MM.1S (cell line): Measurements from ENCODE around the gene RIC1.

Experiments used
- DNase-seq: peaks from one replicate; pipeline ENCODE4 v3.0.0-alpha.2; 2015
- H2AFZ ChIP-seq: fragments of 300-600 bp; sonication (generic); 2 replicates; pipeline ENCODE4 v1.6.0; 2016; ENCODE audit warnings: antibody characterized with exemption, low read length
- H3F3A ChIP-seq: fragments of 300-600 bp; sonication (generic); 2 replicates; pipeline ENCODE4 v1.6.1; 2016; ENCODE audit warnings: mild to moderate bottlenecking, antibody characterized with exemption, low read length, moderate library complexity, mixed read lengths; ENCODE audit not compliant: insufficient read depth
- H3K27ac ChIP-seq: fragments of 300-600 bp; sonication (generic); 2 replicates; pipeline ENCODE4 v1.5.1; 2016; ENCODE audit warnings: mild to moderate bottlenecking, low read length
- H3K27me3 ChIP-seq: fragments of 300-600 bp; sonication (generic); replicated peaks from 2 replicates; pipeline ENCODE4 v1.6.0; 2016; ENCODE audit warnings: low read length; ENCODE audit not compliant: insufficient read depth
- H3K36me3 ChIP-seq: fragments of 300-600 bp; sonication (generic); replicated peaks from 2 replicates; pipeline ENCODE4 v1.6.1; 2016; ENCODE audit warnings: mild to moderate bottlenecking, low read length, mixed read lengths; ENCODE audit not compliant: insufficient read depth
- H3K4me1 ChIP-seq: fragments of 300-600 bp; sonication (generic); 2 replicates; pipeline ENCODE4 v1.6.1; 2016; ENCODE audit warnings: low read length, mixed read lengths
- H3K4me2 ChIP-seq: fragments of 300-600 bp; sonication (generic); 2 replicates; pipeline ENCODE4 v1.6.0; 2016; ENCODE audit warnings: low read depth, low read length
- H3K4me3 ChIP-seq: fragments of 300-600 bp; sonication (generic); 2 replicates; pipeline ENCODE4 v1.5.1; 2016; ENCODE audit warnings: low read length, mixed read lengths
- H3K79me2 ChIP-seq: fragments of 300-600 bp; sonication (generic); 2 replicates; pipeline ENCODE4 v1.6.1; 2016; ENCODE audit warnings: mixed run types, low read length, mixed read lengths
- H3K9ac ChIP-seq: fragments of 300-600 bp; sonication (generic); 2 replicates; pipeline ENCODE4 v1.6.1; 2016; ENCODE audit warnings: low read length, mixed read lengths
- H3K9me2 ChIP-seq: fragments of 300-600 bp; sonication (generic); replicated peaks from 2 replicates; pipeline ENCODE4 v1.6.1; 2016; ENCODE audit warnings: mild to moderate bottlenecking, low read length, mixed read lengths; ENCODE audit not compliant: insufficient read depth
- H3K9me3 ChIP-seq: fragments of 300-600 bp; sonication (generic); replicated peaks from 2 replicates; pipeline ENCODE4 v1.6.1; 2016; ENCODE audit warnings: mild to moderate bottlenecking, low read length, mixed read lengths; ENCODE audit not compliant: insufficient read depth
- H4K20me1 ChIP-seq: fragments of 300-600 bp; sonication (generic); 2 replicates; pipeline ENCODE4 v1.6.1; 2016; ENCODE audit warnings: mild to moderate bottlenecking, low read length, moderate library complexity, mixed read lengths; ENCODE audit not compliant: insufficient read depth
- EZH2 ChIP-seq: fragments of 300-600 bp; sonication (generic); optimal IDR thresholded peaks from 2 replicates; pipeline ENCODE3; 2017; ENCODE audit warnings: low read depth, mild to moderate bottlenecking, antibody characterized with exemption, low read length, mixed read lengths
- EZH2phosphoT487 ChIP-seq: fragments of 300-600 bp; sonication (generic); IDR thresholded peaks from 2 replicates; pipeline ENCODE4 v1.6.1; 2018; ENCODE audit warnings: antibody characterized with exemption, low read length
- TF ChIP-seq, protein P1 (sequence below): fragments of 300-600 bp; sonication (generic); IDR thresholded peaks from 2 replicates; pipeline ENCODE4 v1.5.1; 2016; ENCODE audit warnings: antibody characterized with exemption, low read length, mixed read lengths

Gene RIC1

GRCh38 chr9:5644501-5644900, 15.6 kb downstream of the RIC1 start:
- no peak overlapping the region for H3K4me2 ChIP-seq

GRCh38 chr9:5646116-5646515, 17.2 kb downstream of the RIC1 start:
- TF ChIP-seq EZH2phosphoT487 (no peak), EZH2 (no peak)
- TF ChIP-seq, protein P1, sequence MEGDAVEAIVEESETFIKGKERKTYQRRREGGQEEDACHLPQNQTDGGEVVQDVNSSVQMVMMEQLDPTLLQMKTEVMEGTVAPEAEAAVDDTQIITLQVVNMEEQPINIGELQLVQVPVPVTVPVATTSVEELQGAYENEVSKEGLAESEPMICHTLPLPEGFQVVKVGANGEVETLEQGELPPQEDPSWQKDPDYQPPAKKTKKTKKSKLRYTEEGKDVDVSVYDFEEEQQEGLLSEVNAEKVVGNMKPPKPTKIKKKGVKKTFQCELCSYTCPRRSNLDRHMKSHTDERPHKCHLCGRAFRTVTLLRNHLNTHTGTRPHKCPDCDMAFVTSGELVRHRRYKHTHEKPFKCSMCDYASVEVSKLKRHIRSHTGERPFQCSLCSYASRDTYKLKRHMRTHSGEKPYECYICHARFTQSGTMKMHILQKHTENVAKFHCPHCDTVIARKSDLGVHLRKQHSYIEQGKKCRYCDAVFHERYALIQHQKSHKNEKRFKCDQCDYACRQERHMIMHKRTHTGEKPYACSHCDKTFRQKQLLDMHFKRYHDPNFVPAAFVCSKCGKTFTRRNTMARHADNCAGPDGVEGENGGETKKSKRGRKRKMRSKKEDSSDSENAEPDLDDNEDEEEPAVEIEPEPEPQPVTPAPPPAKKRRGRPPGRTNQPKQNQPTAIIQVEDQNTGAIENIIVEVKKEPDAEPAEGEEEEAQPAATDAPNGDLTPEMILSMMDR, result no peak
- peaks cover 7% of the 10 kb centered on the region; the same call in 1 of the 2 replicates for H4K20me1 ChIP-seq
- no peak overlapping the region for H2AFZ ChIP-seq
- H3K9me3 ChIP-seq, result no peaks in the 10 kb centered on the region
- no peak overlapping the region for H3K9ac ChIP-seq
- no peaks in the 10 kb centered on the region for H3K27me3 ChIP-seq
- H3K4me3 ChIP-seq, result no peak overlapping the region
- DNase-seq, result no peak
- no peaks in the 10 kb centered on the region for H3K9me2 ChIP-seq
- H3K4me2 ChIP-seq, result no peak overlapping the region
- H3F3A ChIP-seq, result no peaks in the 10 kb centered on the region
- H3K27ac ChIP-seq, result no peak overlapping the region
- H3K4me1 ChIP-seq, result no peaks in the 10 kb centered on the region
- peaks cover 100% of the 10 kb centered on the region for H3K79me2 ChIP-seq
- no peaks in the 10 kb centered on the region for H3K36me3 ChIP-seq

More at GRCh38 chr9:5644501-5644900, 15.6 kb downstream of the RIC1 start:
- H3K4me1 ChIP-seq, result no peaks in the 10 kb centered on the region
- H3K9ac ChIP-seq, result no peak overlapping the region
- H3K27me3 ChIP-seq, result no peaks in the 10 kb centered on the region
- no peak overlapping the region for H3K27ac ChIP-seq
- H2AFZ ChIP-seq, result no peak overlapping the region
- peaks cover 100% of the 10 kb centered on the region for H3K79me2 ChIP-seq
- H3K9me3 ChIP-seq, result no peaks in the 10 kb centered on the region
- H3K9me2 ChIP-seq, result no peaks in the 10 kb centered on the region
- TF ChIP-seq, protein P1, result no peak
- no peak overlapping the region for H3K4me3 ChIP-seq
- no peaks in the 10 kb centered on the region for H3F3A ChIP-seq
- H3K36me3 ChIP-seq, result no peaks in the 10 kb centered on the region
- no peak for DNase-seq
- H4K20me1 ChIP-seq, result peaks cover 7% of the 10 kb centered on the region; the same call in 1 of the 2 replicates

DNA sequence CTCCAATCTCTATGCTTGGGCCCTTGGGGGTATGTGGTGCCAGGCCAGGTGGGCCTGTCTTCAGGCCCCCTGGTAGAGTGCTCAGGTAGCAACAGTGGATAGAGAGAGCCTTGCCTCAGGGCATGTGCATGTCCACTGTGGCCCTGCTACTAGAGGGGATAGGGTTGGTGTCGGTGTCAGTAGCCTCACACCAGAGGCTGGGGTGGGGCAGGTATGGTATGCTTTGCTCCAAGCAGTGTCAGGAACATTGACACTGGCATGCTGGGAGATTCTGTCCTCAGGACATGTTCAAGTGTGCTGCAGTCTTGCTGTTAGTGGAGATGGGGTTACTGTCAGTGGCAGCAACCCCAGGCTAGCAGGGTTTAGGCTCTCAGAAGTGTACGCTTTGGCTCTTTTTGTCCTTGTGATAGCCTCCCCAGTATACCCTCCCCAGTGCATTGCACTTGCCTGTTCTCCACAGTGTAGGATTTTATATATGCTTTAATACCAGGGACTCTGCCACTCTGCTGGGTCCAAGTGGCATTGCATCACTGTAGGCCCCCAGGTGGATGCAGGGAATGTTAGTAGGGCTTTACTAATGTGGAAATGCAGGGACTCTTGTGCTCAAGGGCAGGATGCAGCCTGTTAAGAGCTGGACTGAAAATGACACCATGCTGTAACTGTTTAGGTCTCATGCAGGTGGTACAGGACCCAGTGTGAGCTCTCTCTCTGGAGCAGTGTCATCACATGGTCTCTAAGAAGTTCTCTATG, 21.6 kb downstream of the RIC1 start:
- H3K27ac ChIP-seq, result no peak overlapping the region
- no peaks in the 10 kb centered on the region for H3K36me3 ChIP-seq
- H3K9me2 ChIP-seq, result no peaks in the 10 kb centered on the region
- H3K4me3 ChIP-seq, result no peak overlapping the region
- TF ChIP-seq EZH2phosphoT487 (no peak), EZH2 (no peak)
- TF ChIP-seq, protein P1, result no peak
- peaks cover 100% of the 10 kb centered on the region for H3K79me2 ChIP-seq
- no peaks in the 10 kb centered on the region for H3F3A ChIP-seq
- no peaks in the 10 kb centered on the region; the same call in 1 of the 2 replicates for H4K20me1 ChIP-seq
- no peaks in the 10 kb centered on the region for H3K27me3 ChIP-seq
- H3K4me1 ChIP-seq, result no peaks in the 10 kb centered on the region
- no peak overlapping the region for H3K9ac ChIP-seq
- DNase-seq, result no peak
- H2AFZ ChIP-seq, result no peak overlapping the region
- H3K9me3 ChIP-seq, result no peaks in the 10 kb centered on the region
- no peak overlapping the region for H3K4me2 ChIP-seq
